ENCODE data around the gene TBL1X.
"Not testable (repeated sequence)": the region's sequence is repeated elsewhere in the genome, so short reads cannot be mapped to it uniquely, and the experiment has no call there.

Gene TBL1X

GRCh38 chrX:9724711-9725110 lies 259.9 kb downstream of the TBL1X start:
- DNase-seq = no peak

- no peak for DNase-seq
These were observed 263.4 kb downstream of the TBL1X start for GRCh38 chrX:9728261-9728660.

DNA sequence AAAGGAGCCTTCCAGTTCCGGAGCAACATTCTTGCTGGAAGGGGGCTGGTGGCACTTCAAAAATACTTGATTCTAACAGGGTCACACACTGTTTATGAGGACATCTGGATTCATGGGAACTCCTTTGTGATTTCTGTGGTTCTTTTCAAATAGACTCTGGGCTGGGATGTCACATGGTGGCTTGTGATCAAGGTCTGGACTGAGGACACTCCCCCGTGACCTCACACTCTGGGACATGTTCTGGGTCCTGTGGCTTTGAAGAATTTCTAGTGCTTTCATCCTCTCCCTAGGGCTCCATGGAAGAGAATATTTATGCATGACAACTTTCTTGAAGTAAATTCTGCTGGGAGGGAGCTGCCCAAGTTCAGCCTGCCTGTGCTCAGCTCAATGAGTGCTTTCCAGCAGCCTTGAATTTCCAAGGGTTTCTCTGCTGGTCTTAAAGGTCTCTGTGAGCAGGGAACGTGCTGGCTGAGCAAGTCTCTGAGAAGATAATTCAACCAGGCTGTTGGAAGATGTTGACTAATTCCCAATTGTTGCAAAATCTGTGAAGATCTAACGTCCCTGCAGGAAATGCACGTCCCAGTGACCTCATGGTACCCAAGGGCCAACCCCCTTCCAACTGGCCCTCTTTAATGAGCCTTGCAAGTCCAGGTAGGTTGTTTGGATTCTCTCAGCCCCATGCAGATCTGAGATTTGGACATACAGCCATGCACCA lies 264.5 kb downstream of the TBL1X start:
- DNase-seq = no peak

- no peak for DNase-seq
These were observed 265.2 kb downstream of the TBL1X start for GRCh38 chrX:9730078-9730477.

GRCh38 chrX:9730752-9731151 lies 265.9 kb downstream of the TBL1X start:
- DNase-seq = no peak

GRCh38 chrX:9737363-9737762 lies 272.5 kb downstream of the TBL1X start:
- no peak for DNase-seq

DNA sequence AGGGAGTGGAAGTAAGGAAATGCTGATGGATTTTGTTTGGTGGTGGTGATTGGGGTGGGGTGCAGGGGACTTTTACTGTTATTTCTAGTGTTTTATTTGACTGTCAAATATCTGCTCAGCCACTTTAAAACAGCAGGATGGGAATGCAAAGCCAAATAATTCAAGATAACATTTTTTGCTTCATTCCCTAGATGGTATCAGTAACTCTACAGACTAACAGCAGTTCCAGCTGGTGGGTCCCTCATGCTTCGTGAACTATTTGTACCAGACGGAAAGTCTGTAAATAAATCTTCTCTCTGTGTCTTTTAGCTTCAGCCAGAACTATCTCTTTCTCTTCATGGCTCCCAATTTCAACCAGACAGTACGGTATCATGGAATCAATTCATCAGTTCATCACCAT lies 273.3 kb downstream of the TBL1X start:
- DNase-seq = no peak

DNA sequence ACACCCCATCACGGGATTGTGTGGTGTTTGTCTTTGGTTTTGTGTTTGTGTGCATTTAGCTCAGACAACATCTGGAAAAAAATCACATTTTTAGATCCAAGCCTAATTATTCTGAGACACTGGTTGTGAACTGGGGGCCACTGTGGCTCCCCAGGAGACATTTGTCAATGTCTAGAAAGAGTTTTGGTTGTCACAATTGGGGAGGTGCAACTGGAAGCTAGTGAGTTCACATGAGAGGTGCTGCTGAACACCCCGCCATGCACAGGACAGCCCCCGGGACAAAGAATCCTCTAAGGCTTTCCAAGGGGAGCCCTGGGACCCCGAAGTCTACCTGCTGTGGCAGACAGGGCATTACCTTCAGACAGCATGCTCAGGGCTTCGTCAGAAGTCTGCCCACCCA lies 274.3 kb downstream of the TBL1X start:
- DNase-seq = no peak

DNA sequence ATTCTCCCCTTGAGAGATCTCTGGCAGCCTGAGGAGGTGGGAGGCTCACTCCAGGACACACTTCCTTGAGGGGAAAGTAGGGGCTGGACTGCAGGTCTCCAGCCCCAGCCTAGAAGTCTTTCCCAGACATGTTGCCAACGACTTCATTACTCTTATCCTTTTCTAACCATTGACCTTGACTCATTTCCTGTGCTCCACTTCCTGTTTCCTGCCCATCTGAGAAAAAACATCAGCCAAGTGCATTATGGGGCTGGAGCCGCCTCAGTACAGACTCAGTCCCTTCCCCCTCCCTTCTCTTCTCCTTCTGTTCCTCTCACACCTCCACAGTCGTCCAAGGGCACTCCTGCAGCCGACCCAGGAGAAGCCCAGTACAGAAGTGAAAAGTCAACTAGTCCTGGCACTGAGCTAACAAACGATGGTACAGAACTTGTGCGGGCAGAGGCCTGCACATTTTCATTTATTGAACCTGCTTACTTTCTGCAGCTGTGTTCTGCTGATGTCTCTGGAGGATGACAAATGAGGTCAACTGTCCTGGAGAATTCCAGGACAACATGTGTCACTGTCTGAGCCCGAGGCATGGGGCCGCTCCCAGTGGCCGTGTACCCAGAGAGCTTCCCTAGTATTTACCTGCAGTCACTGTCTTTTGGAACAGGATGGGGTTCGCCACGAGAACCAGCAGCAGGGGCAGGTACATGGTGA lies 280.7 kb downstream of the TBL1X start:
- no peak for DNase-seq

DNA sequence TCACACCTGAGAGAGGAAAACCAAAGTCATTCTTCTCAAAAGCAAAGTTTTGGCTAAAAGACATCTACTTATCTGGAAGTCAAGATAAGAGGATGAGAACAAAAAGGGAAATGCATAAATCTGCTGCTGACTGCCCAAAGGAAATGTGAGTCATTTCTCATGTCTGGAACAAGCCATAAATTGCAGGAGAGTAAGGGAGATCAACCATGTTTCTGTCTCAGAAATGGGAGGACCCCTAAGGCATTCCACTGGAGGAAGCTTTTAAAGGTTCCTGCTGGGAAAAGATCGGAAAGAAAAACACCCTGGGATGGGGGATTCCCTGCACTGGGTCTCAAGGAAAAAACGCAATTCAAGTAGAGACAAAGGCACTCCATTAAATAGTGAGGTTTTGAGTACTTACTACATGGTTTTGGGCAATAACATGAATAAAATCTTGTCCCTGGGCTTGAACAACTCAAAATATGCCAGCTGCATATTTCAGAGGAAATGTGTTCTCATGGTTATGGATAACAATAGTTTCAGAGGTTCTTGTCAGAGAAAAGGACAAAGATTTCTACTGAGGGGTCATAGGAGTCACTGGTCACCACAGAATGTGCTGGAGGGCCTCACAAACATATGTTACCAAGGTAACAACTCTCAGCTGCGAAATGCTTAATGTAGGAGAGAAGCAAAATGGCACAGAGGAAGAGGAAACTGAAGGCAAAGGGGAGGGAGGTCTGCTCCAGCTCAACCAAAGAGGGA lies 281.5 kb downstream of the TBL1X start:
- no peak for DNase-seq

- DNase-seq = no peak
These were observed 282.8 kb downstream of the TBL1X start for GRCh38 chrX:9747644-9748043.

DNA sequence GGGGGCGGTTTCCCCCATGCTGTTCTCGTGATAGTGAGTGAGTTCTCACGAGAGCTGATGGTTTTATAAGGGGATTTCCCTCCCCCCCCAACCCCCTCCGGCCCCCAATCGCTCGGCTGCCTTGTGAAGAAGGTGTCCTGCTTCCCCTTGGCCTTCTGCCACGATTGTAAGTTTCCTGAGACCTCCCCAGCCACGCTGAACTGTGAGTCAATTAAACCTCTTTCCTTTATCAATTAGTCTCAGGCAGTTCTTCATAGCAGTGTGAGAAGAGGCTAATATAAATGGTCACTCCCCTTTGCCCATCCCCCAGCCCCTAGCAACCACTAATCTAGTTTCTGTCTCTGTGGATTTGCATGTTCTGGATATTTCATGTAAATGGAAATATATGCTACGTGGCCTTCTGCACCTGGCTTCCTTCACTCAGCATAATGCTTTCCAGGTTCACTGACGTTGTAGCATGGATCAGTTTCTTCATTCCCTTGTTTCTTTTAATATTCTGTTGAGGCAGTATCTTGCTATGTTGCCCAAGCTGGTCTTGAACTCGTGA lies 284.4 kb downstream of the TBL1X start:
- no peak for DNase-seq

- no peak for DNase-seq
These were observed 292.5 kb downstream of the TBL1X start for GRCh38 chrX:9757366-9757765.

DNA sequence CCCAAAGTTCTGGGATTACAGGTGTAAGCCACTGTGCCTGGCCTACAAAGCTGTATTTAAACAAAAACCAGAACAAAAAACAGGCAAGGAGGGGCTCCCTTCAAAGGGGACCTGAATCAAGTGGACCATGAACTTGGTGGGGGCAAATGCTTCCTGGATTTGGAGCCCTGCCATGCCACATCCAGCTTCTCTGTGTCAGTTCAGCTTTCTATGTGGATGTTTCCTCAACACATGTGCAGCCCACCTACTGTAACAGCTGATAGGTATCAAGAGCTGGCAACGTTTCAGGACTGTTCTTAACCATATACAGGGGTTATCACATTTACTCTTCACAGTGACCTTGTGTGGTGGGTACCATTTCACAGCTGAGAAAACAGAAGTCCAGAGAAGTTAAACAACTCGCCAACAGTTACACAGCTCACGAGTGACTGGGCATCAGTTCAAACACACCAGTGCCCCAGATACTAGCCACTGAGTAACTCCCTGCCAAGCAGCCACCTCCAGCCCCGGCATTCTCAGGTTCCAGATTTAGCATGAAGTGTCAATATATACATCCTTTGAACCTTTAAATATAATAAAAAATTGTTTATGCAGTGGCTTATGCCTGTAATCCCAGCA lies 293.3 kb downstream of the TBL1X start:
- no peak for DNase-seq

- no peak for DNase-seq
These were observed 294.5 kb downstream of the TBL1X start for GRCh38 chrX:9759337-9759736.

GRCh38 chrX:9765072-9765736 lies 300.3 kb downstream of the TBL1X start:
- DNase-seq = no peak

- no peak for DNase-seq
These were observed 300.9 kb downstream of the TBL1X start, which contains the start of gene GPR143 for GRCh38 chrX:9765737-9766097. GPR143 (minus strand) TSS chrX:9765847; CDS start chrX:9765817, 30 bp downstream.

GRCh38 chrX:9767375-9767774 lies 302.5 kb downstream of the TBL1X start:
- no peak for DNase-seq

DNA sequence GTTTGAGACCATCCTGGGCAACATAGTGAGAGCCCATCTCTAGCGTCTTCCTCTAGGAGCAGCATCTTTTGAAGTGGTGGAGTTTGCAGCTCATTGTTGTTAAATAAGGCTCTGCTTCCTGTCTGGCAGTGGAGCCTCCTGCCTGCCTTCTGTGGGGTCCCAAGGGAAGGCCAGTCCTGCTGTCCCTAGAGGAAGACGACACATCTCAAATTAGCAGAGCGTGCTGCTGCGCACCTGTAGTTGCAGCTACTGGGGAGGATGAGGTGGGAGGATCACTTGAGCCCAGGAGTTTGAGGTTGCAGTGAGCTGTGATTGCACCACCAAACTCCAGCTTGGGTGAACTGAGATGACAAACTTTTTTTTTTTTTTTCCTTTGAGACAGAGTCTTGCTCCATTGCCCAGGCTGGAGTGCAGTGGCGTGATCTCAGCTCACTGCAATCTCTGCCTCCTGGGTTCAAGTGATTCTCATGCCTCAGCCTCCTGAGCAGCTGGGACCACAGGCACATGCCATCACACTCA lies 303.5 kb downstream of the TBL1X start:
- not testable (repeated sequence) for DNase-seq

GRCh38 chrX:9770319-9770718 lies 305.5 kb downstream of the TBL1X start:
- DNase-seq = no peak

- DNase-seq = no peak
These were observed 308.1 kb downstream of the TBL1X start for GRCh38 chrX:9772943-9773342.

DNA sequence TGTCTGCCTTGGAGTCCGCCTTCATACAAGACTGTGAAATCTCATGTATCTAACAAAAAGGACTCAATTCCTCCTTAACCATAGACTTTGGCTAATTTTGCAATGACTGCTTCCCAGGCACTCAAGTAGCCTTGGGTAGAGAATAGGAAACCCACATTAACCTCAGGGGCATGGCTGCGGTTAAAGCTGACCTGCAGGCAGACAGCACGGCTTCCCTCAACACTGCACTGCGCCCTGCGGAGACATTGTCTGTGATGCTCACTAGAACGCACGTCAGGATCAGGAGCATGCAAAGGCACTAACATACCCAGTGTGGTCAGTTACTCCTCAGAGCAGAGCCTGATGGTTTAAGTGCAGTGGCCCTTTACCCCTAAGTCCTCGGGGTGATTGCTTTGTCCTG lies 311.1 kb downstream of the TBL1X start:
- no peak for DNase-seq
